Measurements from ENCODE around the gene COL23A1. TPM values are rescaled to one million over a fixed set of nuclear protein-coding genes. Genes with fewer than 3 reads are reported as not detected.
"Not testable (repeated sequence)": the region's sequence is repeated elsewhere in the genome, so short reads cannot be mapped to it uniquely, and the experiment has no call there.

Gene COL23A1
- total RNA-seq, 2 experiments from 2014 or later, result 0.10 to 0.18 TPM

DNA sequence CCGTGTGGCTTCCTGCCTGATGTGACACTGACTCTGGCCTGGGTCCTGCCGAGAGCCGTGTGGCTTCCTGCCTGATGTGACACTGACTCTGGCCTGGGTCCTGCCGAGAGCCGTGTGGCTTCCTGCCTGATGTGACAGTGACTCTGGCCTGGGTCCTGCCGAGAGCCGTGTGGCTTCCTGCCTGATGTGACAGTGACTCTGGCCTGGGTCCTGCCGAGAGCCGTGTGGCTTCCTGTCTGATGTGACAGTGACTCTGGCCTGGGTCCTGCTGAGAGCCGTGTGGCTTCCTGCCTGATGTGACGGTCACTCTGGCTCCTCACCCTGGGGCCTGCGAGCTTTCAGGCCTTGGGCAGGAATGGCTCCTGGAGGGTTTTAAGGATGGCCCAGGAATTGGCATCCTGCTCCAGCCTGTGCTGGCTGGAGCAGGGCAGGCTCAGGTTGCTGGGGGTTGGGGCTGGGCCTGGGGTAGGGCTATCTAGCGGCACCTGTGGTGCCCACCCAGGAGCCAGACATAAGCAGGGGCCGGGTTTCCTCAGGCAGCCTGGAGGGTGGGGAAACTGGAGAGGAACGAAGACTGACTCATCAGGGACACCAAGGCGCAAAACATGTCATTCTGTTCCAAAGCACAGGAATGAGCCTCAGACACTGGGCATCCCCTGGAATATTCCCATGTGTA lies 350.4 kb downstream of the COL23A1 start:
- H3K4me1 Mint-ChIP-seq, result peaks cover 66% of the 10 kb centered on the region
- H3K27me3 Mint-ChIP-seq; H3K9me3 Mint-ChIP-seq; H3K36me3 Mint-ChIP-seq (ENCODE audit: low read depth); CTCF ChIA-PET: not testable (repeated sequence)
- peak; percentile 53 for DNase-seq
- POLR2A ChIA-PET, result interaction anchor here (1.7 to 2.1 kb wide), 4 partner anchors 28 to 1384 kb away, joined by 5 to 10 read pairs (median 6); partner anchors contain the start of genes HNRNPAB and HNRNPH1
- peak overlapping the region; percentile 93 for H3K27ac Mint-ChIP-seq
- H3K4me3 Mint-ChIP-seq, result peak overlapping the region; percentile 35

GRCh38 chr5:178238711-178239592 lies 351.2 kb downstream of the COL23A1 start:
- H3K4me3 Mint-ChIP-seq, result peak overlapping the region; percentile 41

DNA sequence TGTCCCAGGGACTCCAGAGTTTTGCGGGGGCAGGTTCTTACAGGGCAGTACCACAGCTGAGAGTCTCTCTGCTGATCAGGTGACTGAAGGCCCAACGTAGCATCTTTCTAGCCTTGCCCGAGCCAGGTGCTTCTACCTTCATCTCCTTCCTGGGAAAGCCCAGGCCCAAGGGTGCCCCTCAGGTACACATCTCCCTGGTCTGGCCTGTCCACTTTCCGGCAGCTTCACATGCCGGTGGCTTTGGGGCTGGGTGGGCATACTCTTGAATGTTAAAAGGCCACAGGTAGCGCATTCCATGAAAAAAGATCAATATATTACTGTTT lies 351.9 kb downstream of the COL23A1 start:
- ChIA-PET CTCF (interaction anchor here (1.5 to 2.0 kb wide), 2 partner anchors 9 to 45 kb away, joined by 3 to 4 read pairs; no protein-coding TSS in a partner anchor), POLR2A (interaction anchor here (1.6 to 2.1 kb wide), 5 partner anchors 11 to 1385 kb away, joined by 5 to 10 read pairs (median 6); partner anchors contain the start of genes HNRNPAB and HNRNPH1)
- Mint-ChIP-seq H3K4me3 (no peak overlapping the region), H3K9me3 (no peaks in the 10 kb centered on the region), H3K36me3 (ENCODE audit: low read depth) (no peaks in the 10 kb centered on the region), H3K4me1 (peaks cover 78% of the 10 kb centered on the region), H3K27ac (peak overlapping the region; percentile 95), H3K27me3 (no peaks in the 10 kb centered on the region)
- DNase-seq, result no peak

More at GRCh38 chr5:178238711-178239592, 351.2 kb downstream of the COL23A1 start:
- Mint-ChIP-seq H3K9me3 (no peaks in the 10 kb centered on the region), H3K36me3 (ENCODE audit: low read depth) (no peaks in the 10 kb centered on the region), H3K4me1 (peaks cover 74% of the 10 kb centered on the region), H3K27ac (peak overlapping the region; percentile 95), H3K27me3 (no peaks in the 10 kb centered on the region)
- ChIA-PET POLR2A (interaction anchor here (1.6 to 2.1 kb wide), 5 partner anchors 10 to 1385 kb away, joined by 5 to 10 read pairs (median 6); partner anchors contain the start of genes HNRNPAB and HNRNPH1), CTCF (interaction anchor here (1.5 to 2.0 kb wide), 2 partner anchors 9 to 45 kb away, joined by 3 to 4 read pairs; no protein-coding TSS in a partner anchor)
- DNase-seq, result peak; percentile 51

GRCh38 chr5:178237431-178238312 lies 352.5 kb downstream of the COL23A1 start:
- ChIA-PET CTCF (interaction anchor here (1.5 to 2.0 kb wide), 2 partner anchors 10 to 46 kb away, joined by 3 to 4 read pairs; no protein-coding TSS in a partner anchor), POLR2A (interaction anchor here (1.6 to 1.8 kb wide), 4 partner anchors 11 to 1386 kb away, joined by 5 to 7 read pairs (median 6); partner anchors contain the start of gene HNRNPH1)
- H3K27ac Mint-ChIP-seq, result peak overlapping the region; percentile 95
- H3K4me1 Mint-ChIP-seq, result peaks cover 81% of the 10 kb centered on the region
- DNase-seq, result no peak
- H3K27me3 Mint-ChIP-seq, result no peaks in the 10 kb centered on the region
- H3K4me3 Mint-ChIP-seq, result no peak overlapping the region
- no peaks in the 10 kb centered on the region for H3K36me3 Mint-ChIP-seq (ENCODE audit: low read depth)
- H3K9me3 Mint-ChIP-seq, result no peaks in the 10 kb centered on the region

DNA sequence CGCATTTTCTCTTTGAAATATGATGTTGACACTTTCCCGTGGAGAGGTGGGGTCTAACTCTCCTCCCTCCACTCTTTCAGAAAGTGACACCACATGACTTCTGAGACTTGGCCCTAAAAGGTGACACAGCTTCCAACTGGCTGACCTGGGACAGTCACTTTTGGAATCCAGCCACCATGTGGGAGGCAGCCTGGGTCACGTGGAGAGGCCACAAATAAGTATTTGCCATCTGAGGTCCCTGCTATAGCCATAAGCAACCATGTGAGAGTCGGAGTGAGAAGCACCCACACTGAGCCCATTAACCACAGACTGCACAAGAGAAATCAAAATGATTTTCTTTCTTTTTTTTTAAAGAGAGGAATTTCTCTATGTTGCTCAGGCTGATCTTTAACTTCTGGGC lies 353.5 kb downstream of the COL23A1 start:
- CTCF ChIA-PET, result interaction anchor here (0.8 kb wide), 1 partner anchor 11 kb away, joined by 4 read pairs; no protein-coding TSS in a partner anchor
- no peak overlapping the region for H3K4me3 Mint-ChIP-seq

GRCh38 chr5:178236126-178236525 lies 354.1 kb downstream of the COL23A1 start:
- Mint-ChIP-seq H3K36me3 (ENCODE audit: low read depth) (peaks cover 9% of the 10 kb centered on the region), H3K4me1 (peaks cover 79% of the 10 kb centered on the region), H3K4me3 (no peak overlapping the region), H3K27ac (peak overlapping the region; percentile 18), H3K27me3 (no peaks in the 10 kb centered on the region), H3K9me3 (no peaks in the 10 kb centered on the region)
- ChIA-PET POLR2A (no interaction called here), CTCF (interaction anchor here (0.6 to 0.8 kb wide), 3 partner anchors 11 to 281 kb away, joined by 4 to 7 read pairs (median 5); no protein-coding TSS in a partner anchor)
- DNase-seq, result no peak

More for the DNA sequence above, 353.5 kb downstream of the COL23A1 start:
- Mint-ChIP-seq H3K4me1 (peaks cover 77% of the 10 kb centered on the region), H3K27ac (no peak overlapping the region), H3K36me3 (ENCODE audit: low read depth) (peaks cover 4% of the 10 kb centered on the region), H3K9me3 (no peaks in the 10 kb centered on the region), H3K27me3 (no peaks in the 10 kb centered on the region)
- POLR2A ChIA-PET, result no interaction called here
- DNase-seq, result no peak

- DNase-seq, result no peak
- no peaks in the 10 kb centered on the region for H3K9me3 Mint-ChIP-seq
- peaks cover 15% of the 10 kb centered on the region for H3K36me3 Mint-ChIP-seq (ENCODE audit: low read depth)
- peaks cover 79% of the 10 kb centered on the region for H3K4me1 Mint-ChIP-seq
- no peaks in the 10 kb centered on the region for H3K27me3 Mint-ChIP-seq
- ChIA-PET POLR2A (interaction anchor here (0.8 to 2.0 kb wide), 4 partner anchors 11 to 31 kb away, joined by 3 to 12 read pairs (median 4); partner anchors contain the start of gene HNRNPAB), CTCF (interaction anchor here (0.6 to 1.5 kb wide), 15 partner anchors 9 to 321 kb away, joined by 3 to 13 read pairs (median 4); partner anchors contain the start of gene HNRNPAB)
- no peak overlapping the region for H3K4me3 Mint-ChIP-seq
- peak overlapping the region; percentile 52 for H3K27ac Mint-ChIP-seq
Measured at GRCh38 chr5:178235588-178235974, 354.6 kb downstream of the COL23A1 start.

DNA sequence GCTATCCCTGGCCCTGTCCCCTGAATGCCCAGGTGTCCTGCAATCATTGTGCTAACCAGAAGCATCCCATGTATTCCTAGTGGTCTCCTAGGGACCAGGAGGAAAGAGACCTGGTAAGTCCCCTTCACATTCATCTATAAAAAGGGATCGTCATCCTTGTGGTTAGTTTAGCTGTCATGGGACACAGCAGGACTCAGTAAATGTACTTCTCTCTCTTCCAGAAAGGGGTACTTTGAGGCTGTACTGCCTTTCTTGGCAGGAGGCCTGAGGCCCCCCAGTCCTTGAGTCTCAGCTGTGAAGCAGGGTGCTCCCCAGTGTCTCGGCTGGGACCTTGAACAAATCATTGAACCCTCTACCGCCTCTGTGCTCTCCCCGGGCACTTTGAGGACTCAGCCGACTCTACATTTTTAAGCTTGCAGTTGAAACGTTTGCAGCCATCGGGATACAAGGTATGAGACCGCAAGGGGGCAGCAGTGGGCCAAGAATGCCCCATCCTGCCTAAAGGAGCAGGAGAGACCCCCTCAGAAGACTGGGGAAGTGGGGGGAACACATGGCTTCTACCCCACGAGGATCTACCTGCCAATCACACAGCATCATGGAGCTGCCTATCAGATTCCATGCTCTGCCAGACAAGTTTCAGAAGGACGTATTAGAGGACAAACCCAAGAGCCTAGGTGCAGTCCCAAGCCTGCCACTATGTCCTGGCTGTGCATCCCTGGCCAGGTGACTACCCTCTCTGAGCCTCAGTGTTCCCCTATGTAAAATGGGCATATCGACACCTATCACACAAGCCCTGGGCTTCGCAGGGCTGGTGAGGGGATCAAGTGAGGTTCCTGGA lies 355.2 kb downstream of the COL23A1 start:
- H3K27ac Mint-ChIP-seq, result peak overlapping the region; percentile 69
- no peak overlapping the region for H3K4me3 Mint-ChIP-seq
- peak; percentile 82 for DNase-seq

DNA sequence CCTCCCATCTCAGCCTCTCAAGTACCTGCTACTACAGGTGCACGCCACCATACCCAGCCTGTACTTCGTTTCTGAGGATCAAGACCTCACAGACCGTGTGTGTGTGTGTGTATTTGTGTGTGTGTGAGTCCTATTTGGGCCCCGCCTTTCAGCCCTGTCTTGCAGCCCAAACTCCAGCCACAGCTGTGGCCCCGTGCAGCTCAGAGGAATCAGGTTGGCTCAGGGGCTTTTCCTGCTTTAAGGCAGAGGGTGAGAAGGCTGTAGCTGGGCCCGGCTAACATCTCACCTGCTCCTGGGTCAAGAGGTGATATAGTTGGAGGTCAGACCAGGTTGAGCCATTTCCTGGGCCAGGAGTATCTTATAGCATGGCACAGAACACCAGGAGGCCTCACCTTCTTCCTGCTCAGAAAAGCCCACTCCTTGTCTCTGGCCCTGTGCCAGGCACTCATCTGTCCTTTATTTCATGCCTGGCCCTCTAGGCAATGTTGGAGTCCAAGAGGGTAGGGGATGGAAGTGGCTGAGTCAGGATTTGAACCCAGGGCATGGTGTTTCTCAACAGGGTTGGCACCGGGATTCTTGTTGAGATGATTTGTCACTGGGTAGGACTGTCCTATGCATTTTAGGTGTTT lies 356.0 kb downstream of the COL23A1 start:
- Mint-ChIP-seq H3K9me3 (no peaks in the 10 kb centered on the region), H3K36me3 (ENCODE audit: low read depth) (peaks cover 28% of the 10 kb centered on the region), H3K27ac (peak overlapping the region; percentile 69), H3K4me3 (no peak overlapping the region), H3K27me3 (no peaks in the 10 kb centered on the region), H3K4me1 (peaks cover 83% of the 10 kb centered on the region)
- POLR2A ChIA-PET, result interaction anchor here (0.9 to 2.0 kb wide), 3 partner anchors 15 to 392 kb away, joined by 3 to 12 read pairs (median 4); partner anchors contain the start of gene HNRNPAB
- DNase-seq, result no peak
- CTCF ChIA-PET, result interaction anchor here (0.6 to 1.5 kb wide), 15 partner anchors 8 to 1674 kb away, joined by 3 to 13 read pairs (median 4); partner anchors contain the start of gene HNRNPAB

More for the DNA sequence above, 355.2 kb downstream of the COL23A1 start:
- Mint-ChIP-seq H3K36me3 (ENCODE audit: low read depth) (peaks cover 21% of the 10 kb centered on the region), H3K4me1 (peaks cover 80% of the 10 kb centered on the region), H3K9me3 (no peaks in the 10 kb centered on the region), H3K27me3 (no peaks in the 10 kb centered on the region)
- CTCF ChIA-PET, result interaction anchor here (0.6 to 1.5 kb wide), 17 partner anchors 9 to 1673 kb away, joined by 3 to 13 read pairs (median 3); partner anchors contain the start of gene HNRNPAB
- POLR2A ChIA-PET, result interaction anchor here (0.8 to 2.0 kb wide), 5 partner anchors 10 to 391 kb away, joined by 3 to 12 read pairs (median 3); partner anchors contain the start of gene HNRNPAB

DNA sequence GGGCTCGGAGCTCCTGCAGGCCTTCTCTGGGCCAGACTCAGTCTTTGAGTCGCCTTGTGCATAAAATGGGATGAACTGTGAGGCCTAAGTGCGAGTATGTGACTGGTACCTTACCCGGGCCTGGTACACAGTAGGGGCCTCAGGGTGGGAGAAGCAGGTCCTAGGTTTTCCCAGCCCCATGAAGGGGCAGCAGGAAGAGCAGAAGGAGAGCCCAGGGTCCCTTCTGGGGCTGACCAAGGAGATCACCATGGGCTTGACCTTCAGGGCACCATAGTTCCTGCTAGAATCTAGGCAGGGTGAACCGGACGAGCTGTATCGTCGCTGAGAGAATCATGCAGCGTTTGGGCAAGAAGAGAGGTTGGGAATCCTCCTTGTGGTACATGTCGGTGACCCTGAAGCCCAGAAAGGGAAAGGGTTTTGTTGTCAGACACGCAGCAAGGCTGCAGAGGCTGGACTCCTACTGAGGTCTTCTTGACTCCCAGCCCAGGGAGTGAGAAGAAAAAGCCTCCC lies 357.2 kb downstream of the COL23A1 start:
- Mint-ChIP-seq H3K4me1 (peaks cover 82% of the 10 kb centered on the region), H3K27ac (peak overlapping the region; percentile 84), H3K9me3 (no peaks in the 10 kb centered on the region), H3K27me3 (no peaks in the 10 kb centered on the region), H3K4me3 (peak overlapping the region; percentile 89), H3K36me3 (ENCODE audit: low read depth) (peaks cover 41% of the 10 kb centered on the region)
- no peak for DNase-seq
- CTCF ChIA-PET, result interaction anchor here (0.9 to 2.6 kb wide), 2 partner anchors 29 to 392 kb away, joined by 3 to 7 read pairs; partner anchors contain the start of gene HNRNPAB
- POLR2A ChIA-PET, result interaction anchor here (1.0 to 9.2 kb wide), 4 partner anchors 16 to 30 kb away, joined by 4 to 120 read pairs (median 14); partner anchors contain the start of gene HNRNPAB

Measured in activated CD4-positive, alpha-beta memory T cell treated with anti-CD3 and anti-CD28 coated beads, Interleukin-2, amount 10 ng/mL, durations not matched to agents 7 days and 5 days (primary cell).